NCI-H1092 (cell line): Measurements from ENCODE around the gene GNMT.
"Not testable (repeated sequence)": the region's sequence is repeated elsewhere in the genome, so short reads cannot be mapped to it uniquely, and the experiment has no call there.

ENCODE experiments used
- DNase-seq: peaks from one replicate; lab custom pipeline; 2025; lab: John Stamatoyannopoulos, UW

GNMT gene

DNA sequence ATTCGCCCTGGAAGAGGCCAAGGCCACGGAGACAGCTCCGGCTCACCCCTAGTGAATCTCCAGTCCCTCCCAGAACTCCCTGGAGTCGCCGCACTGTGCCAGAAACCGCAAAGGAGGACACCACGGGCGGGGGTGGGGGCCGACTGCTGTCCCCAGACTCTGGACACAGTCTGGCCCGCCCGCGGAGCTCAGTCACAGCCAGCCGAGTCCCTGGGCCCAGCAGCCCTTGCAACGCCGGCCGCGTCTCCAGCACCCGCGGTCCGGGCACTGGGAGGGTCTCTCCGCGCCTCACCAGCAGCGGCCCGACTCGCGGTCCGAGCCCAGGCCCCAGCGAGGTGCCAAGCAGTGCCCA, 17.9 kb downstream of the GNMT start:
- DNase-seq: no peak

DNA sequence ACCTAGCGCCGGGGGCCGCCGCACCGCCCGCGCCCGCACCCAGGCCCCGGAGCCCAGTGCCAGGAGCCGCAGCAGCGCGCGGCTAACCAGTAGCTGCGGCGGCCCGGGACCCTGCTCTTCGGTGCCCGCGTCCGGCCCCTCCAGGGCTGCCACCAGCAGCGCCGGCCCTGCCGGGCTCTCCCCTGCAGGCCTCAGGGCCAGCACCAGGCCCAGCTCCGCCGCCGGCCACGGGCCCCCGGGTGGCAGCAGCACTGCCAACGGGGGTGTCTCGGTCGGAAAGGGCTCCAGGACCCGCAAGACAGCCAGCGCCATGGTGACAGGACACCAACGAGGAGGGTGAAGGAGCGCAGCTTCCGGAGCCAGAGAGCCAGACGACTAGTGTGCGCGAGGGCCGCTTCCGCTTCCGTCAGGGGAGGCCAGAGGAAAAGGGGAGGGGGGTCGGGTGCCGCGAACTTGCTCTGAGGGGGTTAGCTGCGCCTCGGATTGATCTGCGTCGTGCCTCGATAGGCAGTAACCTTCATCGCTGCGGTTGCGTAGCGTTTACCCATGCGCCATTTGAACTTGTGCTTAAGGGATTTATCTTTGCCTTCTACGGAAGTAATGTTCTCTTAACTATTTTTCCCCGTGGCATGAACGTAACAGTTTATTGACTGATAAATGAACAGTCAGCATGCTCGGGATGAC, 18.4 kb downstream of the GNMT start, which contains the start of gene PEX6:
TSS of gene PEX6 (minus strand) at position 343 of the 684 bp plus-strand sequence. CDS start at position 312, 31 bp downstream.
- peak; percentile 96 for DNase-seq

DNA sequence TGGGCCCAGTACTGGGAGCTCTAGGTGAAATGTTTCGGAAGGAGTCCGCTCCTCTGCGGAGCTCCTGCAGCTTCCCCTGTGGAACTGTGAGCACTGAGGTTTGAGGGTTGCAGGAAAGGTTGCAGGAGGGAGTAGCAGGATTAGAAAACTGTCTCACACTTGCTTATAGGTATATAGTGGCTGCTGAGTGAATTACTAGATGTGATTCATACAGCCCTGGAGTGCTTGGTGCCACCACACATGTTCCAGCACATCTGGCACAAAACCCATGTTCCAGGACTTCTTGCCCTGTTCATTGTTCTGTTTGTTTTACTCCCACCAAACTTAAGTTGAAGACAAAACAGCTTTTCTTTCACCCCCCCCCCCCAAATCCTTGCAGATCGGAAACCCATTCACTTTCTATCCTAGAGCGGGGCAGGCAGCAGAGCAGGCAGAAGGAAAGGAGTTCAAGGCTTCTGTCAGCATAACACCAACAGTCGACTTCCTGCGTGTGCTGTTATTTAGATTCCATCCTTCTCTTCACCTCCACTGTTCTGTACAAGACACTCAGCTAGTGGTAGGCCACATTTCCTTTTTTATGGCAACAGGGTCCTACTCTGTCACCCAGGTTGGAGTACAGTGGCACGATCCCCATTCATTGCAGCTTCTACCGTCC, 19.1 kb downstream of the GNMT start:
- DNase-seq: no peak

DNA sequence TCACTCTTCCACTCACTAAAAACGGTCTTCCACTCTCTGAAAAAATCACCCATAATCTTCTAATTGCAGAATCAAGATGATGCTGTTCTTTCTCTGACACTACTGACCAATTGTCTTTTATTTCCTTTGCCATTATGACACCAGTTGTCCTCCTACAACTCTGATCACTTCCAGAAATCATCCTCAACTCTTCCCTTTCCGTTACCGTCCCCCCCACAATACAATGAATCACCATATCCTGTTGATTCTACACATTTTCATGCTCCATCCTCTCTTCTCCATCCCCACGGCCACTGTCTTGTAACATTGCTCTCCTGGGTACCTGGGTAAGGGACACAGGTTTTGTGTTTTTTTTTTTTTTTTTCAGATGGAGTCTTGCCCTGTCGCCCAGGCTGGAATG, 21.3 kb downstream of the GNMT start:
- no peak for DNase-seq

DNA sequence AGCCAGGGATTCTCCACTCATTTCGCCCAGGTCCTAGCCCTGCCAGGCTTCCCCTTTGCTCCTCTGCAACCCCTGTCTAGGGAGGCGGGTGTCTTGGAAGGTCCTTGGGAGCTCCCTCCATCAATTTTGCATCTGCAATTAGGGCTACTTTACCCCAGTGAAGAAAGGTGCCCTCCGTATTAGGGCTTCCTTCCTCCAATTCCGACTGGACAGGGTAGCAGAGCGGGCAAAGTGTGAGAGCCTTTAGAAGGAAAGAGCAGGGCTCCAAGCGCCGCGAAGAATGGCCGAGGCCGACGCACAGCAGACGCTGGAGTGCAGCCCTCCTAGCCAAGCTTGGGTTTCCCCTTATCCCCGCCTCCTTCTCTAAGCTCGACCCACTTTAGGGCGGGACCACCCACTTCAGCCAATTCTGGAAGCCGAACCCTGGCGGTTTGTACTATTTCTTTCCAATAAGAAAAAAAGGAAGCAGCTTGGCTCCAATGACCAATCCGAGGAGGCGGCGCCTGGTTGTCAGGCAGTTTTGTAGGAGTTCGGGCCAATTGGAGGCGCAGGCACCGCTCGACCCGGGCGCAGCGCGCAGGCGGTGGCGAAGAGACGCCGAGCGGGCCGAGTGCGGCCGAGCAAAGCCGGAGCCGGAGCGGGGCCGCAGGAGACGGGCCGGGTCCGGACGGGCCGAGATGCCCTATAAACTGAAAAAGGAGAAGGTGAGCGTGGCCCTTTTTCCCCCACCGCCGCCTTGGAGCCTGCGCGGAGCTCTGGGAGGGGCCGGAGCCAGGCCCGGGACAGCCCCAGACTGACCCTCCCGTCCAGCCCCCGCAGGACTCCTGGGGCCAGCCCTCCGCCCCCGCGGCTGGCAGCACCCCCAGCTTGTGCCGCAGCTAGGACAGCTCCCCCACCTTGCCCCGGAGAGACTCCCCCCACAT, 23.7 kb downstream of the GNMT start, which contains the start of gene PPP2R5D:
TSS of gene PPP2R5D (plus strand) at position 570 of the 923 bp plus-strand sequence. CDS start at position 678, 108 bp downstream.
- DNase-seq: peak; percentile 99

DNA sequence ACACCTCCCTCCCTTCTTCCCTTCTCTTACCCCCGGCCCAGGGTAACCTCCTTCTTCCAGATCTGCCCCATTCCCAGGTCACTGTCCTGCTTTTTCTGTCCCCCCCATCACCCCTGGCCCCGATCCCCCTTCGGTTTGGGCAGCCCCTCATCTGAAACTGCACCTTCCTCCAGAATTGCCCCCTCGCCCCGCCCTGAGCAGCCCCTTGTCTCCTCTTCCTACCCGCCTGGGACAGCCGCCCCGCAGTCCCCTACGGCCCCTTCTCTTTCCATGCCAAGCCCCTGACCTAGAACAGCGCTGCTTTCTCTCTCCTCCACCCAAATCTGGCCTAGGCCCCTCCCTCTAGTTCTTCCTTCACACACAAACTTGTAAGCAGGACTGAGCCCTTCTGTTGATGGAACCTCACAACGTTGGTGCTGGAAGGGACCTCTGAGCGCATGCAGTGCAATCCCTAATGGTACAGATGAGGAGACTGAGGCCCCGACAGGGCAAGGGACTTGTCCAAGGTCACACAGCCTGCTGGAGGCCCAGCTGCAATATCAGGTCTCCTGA, 24.4 kb downstream of the GNMT start:
- no peak for DNase-seq

DNA sequence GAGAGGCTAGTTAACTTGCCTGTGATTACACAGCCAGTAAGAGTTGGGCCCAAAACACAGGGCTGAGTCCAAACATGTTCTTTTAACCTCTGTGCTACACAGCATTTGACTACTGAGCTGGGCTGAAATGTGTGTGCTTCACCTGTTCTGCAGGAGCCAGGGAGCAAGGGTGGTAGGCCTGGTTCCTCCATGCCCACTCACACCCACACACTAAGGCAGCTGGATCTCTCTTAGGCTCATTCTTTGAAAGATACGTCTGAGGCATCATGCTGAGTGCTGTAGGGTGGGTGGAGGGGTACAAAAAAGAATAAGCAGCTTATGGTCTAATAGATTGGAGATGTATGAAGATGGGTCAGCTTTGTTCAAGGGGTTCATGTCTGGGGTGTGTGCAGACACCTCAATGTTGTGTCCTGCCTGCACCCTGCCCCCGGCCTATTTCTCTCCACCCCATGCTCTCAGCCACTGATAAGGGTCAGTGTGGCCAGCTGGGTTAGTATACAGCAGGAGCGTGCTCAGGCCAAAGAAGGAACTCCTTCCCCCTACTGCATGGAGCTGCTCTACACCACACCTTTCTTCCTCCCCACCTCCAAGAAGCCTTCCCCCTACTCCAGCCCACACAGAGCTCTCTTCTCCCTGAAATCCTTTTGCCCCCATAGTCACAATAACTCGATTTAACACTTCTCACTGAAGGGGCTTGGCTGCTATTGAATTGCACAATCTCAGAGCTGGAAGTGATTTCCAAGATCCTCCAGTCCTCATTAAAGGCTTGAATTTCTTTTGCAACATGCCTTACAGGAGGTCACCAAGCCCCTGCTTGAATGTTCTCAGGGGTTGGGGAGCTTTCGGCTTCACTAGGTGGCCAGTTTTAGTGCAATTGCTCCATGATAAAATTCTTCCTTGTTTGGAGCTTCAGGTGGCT, 27.2 kb downstream of the GNMT start:
- DNase-seq: no peak

DNA sequence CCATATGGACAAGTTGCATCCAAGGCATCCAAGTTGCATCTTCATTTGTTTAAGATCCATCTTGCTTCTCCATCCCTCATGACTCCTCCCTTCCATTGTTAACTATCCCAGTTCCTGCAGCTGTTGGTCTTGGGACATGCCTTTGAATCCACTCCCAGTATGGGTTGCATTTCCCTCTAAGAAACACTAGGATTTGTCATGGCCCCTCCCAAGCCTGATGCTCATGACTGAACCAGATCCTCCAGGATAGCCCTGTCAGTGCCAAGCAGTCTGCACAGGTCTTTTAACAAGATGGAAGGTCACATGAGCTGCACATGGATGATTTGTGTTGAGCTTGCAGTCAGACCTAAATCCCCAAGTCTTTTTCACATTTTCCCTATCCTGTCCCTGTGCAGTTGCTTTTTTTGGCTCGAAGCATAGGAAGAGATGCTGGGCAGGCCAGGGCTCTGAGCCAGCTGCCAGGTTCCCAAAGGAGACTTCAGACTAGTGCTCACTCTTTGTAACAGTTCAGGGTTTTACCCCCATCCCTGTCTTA, 28.0 kb downstream of the GNMT start:
- DNase-seq: no peak

DNA sequence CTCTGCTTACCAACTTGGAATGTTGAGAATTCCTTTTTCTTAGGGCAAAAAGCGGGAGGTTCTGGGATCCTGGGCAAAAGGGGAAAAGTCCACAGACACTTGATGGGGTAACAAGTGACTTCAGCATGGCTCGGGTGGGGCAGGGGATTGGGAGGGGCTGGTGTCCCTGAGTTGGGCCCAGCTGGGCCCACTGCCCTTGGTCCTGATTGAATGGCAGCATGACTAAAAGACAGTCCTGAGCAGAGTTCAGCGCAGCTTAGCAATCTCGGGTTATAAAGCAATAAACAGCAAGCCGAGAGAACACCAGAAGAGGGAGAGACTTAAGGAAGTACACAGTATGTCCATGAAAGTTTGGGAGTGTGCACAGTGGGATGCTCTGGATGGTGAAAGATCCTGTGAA, 29.4 kb downstream of the GNMT start:
- DNase-seq: no peak

DNA sequence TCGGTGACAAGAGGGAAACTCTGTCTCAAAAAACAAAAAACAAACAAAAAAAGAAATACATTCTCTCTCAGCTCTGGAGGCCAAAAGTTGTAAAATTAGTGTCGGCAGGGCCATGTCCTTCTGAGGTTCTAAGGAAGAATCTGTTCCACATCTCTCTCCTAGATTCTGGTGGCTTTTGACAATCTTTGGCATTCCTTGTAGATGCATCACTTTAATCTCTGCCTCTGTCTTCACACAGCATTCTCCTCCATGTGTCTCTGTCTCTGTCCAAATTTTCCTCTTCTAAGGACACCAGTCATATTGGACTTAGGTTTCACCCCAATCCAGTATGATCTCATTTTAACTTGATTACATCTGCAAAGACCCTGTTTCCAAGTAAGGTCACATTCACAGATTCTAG, 32.9 kb downstream of the GNMT start:
- no peak for DNase-seq

DNA sequence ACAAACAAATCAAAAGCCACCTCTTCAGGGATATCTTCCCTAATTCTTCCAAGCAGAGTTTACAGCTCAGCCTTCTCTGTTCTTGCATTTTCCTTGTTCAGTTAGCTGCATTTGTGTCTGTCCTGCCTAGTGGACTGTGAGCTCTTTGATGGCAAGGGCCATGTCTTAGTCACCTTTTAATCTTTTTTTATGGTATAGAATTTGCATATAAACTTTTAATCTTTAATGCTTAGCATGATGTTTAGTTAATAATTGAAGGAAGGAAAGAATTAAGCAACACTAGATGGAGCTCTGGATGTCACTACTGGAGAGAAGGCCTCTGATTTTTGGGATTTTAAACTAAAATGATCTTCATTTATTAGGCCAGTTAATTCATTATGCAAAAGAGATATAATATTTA, 36.0 kb downstream of the GNMT start:
- DNase-seq: no peak

DNA sequence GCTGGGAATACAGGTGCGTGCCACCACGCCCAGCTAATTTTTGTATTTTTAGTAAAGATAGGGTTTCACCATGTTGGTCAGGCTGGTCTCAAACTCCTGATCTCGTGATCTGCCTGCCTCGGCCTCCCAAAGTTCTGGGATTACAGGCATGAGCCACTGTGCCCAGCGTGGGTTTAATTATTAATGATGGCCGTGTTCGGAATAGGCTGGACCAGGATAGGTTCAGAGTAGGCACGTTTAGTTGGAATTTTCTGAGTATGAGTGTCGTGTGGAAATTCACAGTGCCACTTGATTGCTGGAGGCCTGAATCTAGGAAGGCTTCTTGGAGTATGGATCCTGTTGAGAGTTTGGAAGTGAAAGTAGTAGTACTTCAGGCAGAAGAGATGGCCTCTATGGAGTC, 37.7 kb downstream of the GNMT start:
- DNase-seq: not testable (repeated sequence)

DNA sequence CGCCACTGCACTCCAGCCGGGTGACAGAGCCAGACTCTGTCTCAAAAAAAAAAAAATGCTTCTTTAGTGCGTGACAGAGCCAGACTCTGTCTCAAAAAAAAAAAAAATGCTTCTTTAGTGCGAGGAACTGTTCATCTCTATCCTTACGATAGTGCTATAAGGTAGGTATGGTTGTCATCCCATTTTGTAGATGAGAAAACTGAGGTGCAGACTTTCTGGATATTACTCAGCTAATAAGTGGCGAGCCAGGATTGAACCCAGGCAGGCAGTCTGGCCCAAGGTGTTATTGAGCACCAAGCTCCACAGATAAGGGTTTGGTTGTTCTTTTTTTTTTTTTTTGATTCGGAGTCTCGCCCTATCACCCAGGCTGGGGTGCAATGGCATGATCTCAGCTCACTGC, 41.3 kb downstream of the GNMT start:
- no peak for DNase-seq

DNA sequence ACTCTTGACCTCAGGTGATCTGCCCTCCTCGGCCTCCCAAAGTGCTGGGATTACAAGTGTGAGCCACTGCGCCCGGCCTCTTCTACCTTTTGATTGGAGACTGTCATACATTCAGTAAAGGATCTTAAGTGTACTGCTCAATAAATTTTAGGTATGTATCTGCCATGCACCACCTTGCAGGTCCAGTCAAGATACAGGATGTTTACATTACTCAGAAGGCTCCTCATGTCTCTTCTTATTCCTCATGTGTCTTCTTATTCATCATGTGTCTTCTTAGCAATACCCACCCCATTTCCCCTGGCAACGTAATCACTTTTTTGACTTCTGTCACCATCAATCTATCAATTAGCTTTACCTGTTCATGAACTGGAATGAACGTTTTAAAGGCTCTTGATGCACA, 45.3 kb downstream of the GNMT start:
- DNase-seq: no peak

DNA sequence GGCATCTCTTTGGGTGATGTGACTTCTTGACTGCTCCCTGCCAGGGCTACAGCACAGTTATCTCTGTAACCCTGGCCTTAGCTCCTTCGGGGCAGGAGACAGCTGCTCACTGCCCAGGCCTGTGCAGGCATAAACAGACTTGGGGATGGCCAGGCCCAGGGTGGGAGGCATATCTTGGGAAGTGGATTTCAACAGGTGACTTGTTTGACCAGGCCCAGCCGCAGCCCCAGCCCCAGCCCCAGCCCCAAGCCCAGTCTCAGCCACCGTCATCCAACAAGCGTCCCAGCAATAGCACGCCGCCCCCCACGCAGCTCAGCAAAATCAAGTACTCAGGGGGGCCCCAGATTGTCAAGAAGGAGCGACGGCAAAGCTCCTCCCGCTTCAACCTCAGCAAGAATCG, 45.7 kb downstream of the GNMT start:
- DNase-seq: no peak

DNA sequence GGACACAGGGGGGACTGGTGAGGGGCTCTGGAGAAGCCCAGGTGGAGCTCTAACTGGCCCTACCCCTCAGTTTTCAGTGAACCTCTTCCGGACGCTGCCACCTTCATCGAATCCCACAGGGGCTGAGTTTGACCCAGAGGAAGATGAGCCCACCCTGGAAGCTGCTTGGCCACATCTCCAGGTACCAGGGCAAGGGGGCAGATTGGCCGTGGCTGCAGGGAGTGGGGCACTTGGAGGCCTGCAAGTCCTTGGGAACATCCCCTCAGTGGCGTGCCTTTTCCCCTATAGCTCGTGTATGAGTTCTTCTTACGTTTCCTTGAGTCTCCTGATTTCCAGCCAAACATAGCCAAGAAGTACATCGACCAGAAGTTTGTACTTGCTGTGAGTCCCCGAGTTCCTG, 46.6 kb downstream of the GNMT start:
- DNase-seq: no peak

DNA sequence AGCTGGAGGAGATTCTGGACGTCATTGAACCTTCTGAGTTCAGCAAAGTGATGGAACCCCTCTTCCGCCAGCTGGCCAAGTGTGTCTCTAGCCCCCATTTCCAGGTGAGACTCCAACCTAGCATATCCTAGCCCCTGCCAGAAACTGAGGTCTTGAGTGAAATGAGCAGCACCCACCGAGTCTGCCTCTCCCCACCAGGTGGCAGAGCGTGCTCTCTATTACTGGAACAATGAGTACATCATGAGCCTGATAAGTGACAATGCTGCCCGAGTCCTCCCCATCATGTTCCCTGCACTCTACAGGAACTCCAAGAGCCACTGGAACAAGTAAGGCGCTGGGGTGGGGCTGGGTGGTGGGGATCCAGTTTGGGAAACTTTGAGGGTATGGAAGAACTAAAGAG, 48.6 kb downstream of the GNMT start:
- peak; percentile 10 for DNase-seq

DNA sequence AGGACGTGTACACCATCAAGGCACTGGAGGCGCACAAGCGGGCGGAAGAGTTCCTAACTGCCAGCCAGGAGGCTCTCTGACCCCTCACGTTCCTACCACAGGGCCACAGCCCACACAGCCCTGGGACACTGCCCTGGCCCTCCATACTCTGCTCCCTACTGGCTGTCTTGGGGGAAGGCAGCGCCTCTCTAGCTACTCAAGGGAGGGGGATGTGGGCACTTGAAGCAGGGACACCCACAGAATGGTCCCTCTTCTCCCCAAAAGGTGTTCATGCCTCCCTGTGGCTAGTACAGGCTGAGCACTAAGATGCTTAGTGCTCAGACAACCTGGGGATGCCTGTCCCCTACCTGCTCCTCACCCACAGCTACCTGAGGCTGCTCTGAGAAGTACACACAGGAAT, 50.7 kb downstream of the GNMT start:
- no peak for DNase-seq

DNA sequence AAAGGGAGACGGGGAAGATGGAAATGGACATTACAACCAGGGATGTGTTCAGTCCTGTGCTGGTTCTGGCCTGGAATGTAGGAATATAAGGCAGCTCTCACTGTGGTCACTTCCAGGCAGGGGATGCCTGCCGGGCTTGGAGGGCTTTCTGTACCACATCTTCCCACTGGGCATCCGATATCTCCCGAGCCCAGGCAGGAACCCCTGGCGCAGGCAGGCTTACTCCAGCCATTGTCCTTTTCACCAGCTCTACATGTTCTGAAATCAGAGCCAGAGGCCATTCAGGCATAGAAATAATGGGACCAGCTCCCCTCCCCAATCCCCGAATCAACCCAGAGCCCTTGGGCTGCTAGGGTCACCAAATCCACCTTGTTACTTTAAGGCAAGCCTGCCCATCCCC, 51.8 kb downstream of the GNMT start:
- no peak for DNase-seq

DNA sequence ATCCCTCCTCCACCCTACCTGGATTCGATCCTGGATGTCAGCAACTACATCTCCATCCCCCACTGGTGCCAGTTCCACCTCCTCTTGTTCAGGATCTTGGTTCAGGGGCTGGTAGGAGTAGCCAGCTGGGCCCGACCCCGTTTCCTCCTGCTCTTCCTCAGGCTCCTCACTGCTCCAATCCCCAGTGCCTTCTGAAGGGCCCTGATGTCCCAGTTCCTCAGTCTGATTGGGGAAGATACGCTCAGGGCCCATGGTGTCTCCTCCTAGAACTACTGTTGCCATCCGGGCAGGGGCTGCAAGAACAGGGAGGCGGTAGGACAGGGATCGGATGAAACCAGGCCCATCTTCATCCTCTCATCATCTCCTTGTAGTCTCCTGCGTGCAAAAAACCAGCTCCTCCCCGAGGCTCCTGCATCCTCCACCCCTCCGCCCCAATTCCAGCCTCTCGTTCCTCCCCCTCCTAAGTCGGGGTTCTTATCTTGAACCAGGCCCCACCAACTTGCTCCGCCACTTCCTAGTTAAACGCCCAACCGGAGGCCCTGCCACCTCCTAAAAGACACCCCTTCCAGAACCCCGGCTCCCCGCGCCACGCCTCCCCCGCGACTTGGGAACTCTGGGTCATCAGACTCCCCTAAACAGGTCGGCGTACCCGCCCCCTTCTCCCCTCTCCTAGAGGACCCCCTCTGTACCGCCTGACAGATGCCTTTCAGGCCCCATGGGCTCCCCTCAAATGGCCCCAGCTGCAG, 52.7 kb downstream of the GNMT start:
- DNase-seq: no peak
